ENCODE data around the gene RNF223.
"Not testable (repeated sequence)": the region's sequence is repeated elsewhere in the genome, so short reads cannot be mapped to it uniquely, and the experiment has no call there.

Gene RNF223

DNA sequence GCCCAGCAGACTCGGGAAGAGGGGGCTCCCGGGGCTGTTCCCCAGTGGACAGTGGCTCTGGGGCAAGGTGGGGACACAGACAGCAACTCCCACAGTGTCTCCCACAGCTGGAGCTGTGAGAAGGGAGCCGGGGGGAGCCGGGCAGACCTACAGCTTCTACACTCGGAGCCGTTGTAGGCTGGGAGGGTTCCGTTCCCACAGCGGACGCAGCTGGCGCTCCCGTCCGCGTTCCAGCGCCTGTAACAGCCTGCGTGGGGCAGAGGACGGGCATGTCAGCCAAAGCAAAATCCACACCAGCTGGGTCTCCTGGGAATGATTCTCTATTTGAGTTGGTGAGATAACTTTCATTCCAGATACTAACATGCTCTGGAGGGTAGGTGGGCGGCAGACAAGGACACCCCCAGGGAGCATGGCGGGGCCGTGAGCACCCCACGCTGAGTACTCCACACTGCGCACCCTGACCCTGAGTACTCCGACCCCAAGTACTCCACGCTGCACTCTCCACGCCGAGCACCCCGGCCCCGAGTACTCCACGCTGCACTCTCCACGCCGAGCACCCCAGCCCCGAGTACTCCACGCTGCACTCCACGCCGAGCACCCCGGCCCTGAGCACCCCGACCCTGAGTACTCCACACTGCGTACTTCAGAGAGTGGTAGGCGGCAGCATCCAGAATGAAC, 13.4 kb upstream of the RNF223 start:
- no peak for DNase-seq (ENCODE audit: low spot score)

DNA sequence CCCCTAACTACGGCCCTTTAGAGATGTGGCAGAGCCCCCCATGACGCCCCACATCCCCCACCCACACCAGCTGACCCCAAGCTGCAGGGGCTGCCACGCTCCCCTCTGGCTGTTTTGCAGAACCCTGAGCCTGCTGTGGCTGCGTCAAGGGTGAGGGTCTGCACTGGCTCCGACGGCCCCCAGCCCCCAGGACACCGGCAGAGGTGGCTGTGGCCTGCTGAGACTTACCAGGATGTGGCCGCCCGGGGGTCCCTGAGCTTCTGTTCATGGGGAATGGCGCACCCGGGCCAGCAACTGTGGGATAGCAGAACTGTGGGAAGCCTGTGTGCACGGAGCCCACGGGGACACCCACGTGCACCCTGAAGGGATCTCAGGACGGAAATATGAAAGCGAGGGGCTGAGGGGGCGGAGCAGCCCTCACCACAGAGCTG, 12.8 kb upstream of the RNF223 start:
- DNase-seq (ENCODE audit: low spot score): no peak

DNA sequence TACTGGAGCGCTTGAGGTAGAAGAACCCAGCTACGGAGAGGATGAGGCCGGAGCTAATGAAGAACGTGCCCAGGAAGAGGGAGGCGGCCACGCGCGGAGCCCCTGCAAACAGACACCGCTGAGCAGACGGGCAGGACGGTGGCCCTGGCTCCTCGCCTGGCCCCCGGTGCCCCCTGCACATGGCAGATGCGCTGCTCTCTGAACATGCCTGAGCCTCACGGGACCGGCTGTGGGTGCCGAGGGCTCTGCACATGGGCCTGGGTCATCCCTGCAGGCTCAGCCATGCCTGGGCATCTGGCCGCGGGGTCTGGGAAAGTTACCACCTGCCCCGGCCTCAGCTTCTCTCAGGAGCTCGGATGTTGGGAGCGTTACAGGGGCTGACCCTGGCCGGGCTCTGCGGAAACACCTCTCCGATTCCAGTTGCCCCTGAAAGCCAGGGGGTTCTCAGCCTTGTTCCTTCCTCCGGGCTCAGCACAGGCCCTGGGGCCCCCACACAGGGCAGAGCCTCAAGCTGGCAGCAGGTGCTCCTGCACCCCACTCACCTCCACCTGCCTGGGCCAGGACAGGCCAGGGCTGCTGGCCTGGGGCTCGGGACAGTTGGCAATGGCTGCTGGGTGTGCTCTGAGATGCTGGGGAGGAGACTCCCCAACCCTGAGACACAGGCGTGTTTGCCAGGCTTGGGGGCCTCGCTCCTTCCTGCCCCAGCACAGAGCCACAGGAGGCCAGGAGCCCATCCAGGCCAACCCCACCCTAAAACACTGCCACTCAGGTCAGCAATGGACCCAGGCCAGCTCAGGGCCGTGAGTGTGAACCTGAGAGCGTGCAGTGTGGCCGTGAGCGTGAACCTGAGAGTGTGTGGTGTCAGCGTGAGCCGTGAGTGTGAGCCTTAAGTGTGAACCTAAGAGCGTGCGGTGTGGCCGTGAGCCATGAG, 12.1 kb upstream of the RNF223 start:
- DNase-seq (ENCODE audit: low spot score): no peak

DNA sequence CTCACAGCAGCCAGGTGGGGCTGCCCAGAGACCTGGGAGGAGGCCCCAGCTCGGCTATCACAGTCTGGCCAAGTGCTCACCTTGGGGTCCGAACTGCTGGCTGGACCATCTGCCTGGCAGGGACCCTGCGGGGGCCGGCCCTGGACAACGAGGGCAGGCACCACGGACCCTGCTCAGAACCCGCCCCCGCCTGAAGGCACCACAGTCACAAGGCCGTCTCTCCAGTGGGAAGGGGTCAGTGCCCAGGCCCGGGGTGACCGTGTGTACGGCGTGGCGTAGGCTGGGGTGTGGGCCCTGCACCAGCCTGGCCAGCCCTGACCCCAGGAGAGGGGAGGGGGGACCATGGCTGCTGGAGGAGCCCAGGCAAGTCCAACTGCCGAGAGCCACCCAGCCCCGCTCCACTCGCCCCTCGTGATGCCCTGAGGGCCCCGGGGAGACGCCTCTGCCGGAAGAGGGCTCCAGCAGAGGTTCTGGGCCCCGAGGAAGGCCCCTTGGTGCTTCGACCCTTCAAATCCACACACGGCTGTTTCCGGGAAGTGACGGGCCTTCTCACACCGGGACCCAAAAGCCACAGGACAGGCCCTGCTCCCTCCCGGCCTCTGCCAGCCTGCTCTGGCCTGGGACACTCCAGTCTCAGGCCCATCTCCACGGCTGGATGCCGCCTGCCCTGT, 11.2 kb upstream of the RNF223 start:
- DNase-seq (ENCODE audit: low spot score): no peak

DNA sequence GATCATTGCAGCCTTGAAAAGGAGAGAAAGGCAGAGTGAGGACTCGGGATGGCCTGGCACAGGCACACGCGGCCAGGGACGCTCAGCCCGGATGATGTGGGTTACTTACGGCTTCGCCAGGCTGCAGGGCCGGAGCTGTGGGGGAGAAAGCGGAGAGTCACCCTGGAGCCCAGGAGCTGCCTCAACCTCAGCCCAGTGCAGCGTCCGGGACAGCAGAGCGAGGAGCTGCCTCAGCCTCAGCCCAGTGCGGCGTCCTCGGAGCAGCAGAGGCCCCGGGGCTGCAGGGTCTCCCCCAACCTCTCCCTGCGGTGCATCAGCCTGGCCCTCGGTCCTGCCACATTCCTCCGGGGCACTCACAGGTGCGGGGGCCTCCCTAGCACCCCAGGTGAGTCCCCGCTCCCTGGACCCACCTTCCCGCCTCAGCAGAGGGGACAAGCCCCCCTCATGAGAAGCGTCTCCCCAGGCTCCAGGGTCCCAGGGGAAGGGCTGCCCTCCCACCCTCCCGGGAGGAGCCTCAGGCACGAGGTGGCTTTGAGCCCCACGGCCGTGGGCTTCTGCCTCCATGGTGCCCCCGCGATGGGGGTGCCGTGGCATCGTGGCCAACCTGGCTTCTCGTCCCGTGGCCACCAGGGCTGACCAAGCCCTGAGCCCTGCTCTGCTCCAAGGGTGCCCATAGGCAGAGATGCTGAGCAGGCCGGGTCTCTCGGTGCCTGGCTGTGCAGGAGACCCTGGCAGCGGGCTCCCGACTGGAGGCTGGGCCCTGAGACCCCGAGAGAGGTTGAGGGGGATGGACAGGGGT, 10.5 kb upstream of the RNF223 start:
- no peak for DNase-seq (ENCODE audit: low spot score)

DNA sequence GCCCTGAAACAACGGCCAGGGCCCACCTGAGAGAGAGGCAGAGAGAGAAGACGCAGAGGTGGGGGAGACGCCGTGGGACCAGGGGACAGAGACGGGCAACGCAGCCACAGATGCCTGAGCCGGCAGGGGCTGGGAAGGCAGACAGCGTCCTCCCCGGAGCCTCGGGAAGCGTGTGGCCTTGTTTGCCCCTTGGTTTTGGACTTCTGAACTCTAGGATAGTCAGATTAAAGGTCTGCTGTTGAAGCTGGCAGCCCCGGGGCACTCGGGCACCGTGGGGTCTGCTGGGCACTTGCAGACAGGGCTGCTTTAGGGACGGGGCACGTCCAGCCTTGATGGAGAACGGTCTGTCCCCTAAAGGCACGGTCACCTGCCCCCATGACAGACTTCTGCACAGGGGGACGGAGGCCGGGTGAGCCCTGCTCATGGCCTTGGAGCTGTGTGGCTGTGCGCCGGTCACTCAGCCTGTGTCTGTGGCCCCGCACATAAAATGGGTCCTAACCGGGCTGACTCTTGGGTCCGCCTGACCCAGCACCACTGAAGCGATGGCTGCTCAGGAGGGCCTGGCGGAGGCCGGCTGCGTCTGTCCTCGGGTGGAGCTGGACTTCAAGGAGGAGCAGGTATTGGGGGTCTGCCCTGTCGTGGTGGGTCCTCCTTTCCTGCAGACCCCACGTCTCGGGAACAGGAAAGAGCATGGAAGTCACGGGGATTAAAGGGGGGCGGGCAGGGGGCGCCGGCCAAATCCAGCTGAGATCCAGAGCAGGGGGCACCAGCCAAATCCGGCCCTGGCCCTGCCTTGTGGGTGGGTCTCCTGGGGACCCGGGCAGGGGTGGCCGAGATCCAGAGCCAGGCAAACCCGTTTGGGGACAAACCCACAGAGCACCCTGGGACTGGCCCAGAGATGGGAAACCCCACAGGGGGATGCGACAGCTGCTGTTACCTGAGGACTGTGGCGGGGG, 9.6 kb upstream of the RNF223 start:
- DNase-seq (ENCODE audit: low spot score): no peak

DNA sequence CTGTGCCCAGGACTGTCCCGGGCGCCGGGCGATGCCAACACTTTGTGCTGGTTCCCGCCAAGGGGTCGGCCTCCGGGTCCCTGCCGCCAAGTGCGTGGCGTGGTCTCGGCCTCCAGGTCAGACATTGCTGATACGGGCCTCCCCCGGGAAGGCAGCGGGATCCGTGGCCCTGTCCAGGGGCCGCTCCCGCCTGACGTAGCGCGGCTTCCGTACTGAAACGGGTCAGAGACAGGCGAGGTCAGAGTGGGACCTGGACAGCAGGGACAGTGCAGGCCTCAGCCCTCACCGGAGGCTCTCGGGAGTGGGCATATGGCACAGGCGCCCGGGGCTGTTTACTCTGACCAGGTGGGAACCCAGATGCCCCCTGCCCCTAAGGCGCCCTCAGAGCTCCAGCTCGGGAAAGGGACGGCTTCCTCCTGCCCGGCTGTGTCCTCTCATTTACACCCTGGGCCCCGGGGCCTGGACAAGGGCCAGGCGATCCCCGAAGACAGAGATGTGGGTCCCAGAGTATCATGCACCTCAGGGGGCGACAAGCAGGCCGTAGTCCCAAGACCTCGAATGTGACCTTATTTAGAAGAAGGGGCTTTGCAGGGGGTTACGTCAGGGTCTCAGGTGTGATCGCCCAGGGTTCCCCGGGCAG, 8.8 kb upstream of the RNF223 start:
- no peak for DNase-seq (ENCODE audit: low spot score)

DNA sequence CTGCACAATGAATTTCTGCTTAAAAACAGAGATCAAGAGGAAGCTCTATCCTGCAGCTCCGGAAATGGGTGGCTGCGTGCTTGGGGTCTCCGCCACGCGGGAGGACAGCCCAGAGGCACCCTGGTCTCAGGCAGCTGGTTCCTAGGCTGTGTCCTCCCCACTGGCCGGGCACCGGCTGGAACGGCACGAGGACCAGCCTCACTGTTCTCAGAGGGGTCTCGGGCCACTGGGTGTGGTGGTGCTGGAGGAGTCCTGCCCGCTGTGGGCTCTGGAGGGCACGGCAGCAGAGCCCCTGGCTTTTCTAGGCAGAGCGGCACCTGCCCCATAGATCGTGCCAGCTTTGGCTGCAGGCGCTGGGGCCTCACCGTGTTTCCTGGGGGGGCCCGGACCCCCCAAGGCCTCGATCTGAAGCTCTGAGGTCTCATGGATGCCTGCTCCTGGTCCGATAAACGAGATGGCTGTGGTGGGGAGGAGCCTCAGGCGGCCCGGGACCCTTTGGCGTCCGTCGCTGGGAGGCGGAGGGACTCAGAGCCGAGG, 8.2 kb upstream of the RNF223 start:
- DNase-seq (ENCODE audit: low spot score): no peak

DNA sequence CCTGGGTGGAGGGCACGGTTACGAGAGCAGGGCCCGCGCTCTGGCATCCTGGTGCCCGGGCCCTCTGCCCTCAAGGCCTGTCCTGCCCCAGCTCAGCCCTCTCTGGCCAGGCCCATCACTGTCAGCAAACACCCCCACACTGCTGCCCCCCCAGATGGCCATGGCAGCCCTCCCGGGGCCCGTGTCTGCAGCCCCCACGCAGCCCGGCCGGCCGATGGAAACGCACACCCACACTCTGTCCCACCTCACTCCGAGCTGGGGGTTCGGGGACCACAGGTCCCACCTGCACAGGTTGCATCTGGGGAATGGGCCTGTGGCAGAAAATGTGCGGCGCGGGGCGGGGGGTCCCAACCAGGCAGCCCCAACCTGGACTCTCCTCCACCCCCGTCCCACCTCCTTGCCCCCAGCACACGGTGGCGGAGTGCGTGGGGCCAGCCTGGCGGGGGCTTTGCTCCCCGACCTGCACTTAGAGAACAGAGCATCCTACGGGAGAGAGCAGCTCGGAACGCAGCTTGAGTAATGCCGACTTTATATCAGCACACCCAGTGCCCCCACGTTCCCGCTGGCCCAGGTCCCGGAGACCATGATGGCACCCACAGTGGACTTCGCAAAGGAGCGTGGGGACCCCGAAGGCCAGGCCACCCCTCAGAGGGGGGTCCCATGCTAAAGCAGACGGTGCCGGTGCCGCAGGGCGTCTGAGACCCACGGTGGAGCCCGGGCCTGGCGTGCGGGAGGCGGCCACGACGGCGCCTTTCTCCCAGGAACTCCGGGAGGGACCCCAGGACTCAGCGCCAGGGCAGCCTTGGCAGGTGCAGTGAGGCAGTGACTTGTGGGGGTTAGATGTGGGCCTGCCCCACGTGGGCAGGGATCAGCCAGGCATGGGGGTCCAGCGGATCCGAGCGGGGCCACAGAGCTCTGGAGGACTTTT, 7.5 kb upstream of the RNF223 start:
- no peak for DNase-seq (ENCODE audit: low spot score)

DNA sequence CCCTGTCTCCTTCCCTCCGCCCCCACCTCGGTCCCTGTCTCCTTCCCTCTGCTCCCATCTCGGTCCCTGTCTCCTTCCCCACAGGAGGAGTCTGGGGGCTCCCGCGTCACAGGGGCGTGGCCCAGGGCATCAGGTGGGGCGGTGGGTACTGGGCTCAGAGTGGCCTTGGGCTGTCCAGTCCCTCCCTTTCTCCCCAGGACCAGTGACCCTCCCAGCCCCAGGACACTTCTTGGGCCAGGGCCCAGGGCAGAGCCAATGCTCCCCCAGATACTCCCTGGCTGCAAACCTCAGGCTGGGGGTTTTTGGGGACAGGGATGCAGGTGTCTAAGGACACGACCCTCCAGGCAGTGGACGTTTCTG, 6.8 kb upstream of the RNF223 start:
- DNase-seq (ENCODE audit: low spot score): no peak

DNA sequence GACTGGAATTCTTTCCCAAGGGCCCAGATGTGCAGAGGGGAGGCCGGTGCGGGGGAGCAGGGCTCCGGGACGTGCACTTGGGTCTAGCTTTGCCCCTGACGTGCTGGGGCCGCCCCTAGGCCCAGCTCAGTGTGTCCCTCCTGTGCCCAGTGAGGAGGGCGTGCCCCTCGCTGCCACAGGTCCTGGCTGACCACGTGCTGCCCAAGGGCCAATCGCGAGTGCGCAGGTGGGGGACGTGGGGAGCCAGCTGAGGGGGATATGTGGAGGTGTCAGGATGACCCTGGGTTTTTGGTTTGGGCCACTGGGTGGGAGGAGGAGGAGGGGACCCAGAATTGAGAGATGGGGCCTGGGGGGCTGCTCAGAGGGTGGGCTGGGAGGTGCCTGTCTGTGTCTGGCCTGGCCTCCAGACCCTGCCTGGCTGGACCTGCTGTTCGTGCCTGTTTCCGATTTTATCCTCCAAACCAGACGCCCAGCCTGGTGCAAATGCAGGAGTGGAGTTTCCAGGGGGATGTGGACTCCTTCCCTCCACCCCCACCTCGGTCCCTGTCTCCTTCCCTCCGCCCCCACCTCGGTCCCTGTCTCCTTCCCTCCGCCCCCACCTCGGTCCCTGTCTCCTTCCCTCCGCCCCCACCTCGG, 6.1 kb upstream of the RNF223 start:
- no peak for DNase-seq (ENCODE audit: low spot score)

DNA sequence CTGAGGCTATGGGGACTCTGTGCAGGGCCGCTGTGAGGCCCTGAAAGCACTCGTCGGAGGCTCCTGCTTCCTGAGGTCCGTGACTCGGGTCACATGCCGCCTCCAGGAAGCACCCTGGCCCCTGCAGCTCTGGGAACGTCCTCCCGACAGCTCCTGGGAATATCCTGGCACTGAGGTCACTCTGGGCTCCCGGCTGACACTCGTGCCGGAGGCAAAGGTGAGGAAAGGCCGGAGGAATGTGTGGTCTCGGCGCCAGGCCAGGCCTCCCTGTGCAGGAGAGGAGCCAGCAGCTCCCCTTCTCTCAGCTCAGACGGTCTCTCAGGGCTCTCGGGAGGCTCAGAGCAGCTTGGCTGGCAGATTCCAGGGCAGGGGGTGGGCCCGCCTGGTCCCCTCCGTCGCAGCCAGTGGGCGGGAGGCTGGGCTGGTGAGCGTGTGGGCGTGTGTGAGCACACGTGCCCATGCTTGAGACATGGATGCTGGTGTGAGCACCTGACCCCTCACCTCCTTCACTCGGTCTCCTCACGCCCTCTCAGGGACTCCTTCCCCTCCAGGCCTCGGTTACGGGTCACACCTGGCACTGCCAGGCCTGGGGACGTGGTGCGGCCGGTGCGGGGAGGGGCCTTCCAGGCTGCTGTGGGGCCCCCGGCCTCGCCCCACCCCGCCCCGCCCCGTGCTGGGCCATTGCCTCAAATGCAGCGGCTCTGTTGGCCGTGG, 5.5 kb upstream of the RNF223 start:
- peak; percentile 38 for DNase-seq (ENCODE audit: low spot score)

DNA sequence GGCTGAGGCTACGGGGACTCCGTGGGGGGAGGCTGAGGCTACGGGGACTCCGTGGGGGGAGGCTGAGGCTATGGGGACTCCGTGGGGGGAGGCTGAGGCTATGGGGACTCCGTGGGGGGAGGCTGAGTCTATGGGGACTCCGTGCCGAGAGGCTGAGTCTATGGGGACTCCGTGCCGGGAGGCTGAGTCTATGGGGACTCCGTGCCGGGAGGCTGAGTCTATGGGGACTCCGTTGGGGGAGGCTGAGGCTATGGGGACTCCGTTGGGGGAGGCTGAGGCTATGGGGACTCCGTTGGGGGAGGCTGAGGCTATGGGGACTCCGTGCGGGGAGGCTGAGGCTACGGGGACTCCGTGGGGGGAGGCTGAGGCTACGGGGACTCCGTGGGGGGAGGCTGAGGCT, 3.3 kb upstream of the RNF223 start:
- DNase-seq (ENCODE audit: low spot score): not testable (repeated sequence)

DNA sequence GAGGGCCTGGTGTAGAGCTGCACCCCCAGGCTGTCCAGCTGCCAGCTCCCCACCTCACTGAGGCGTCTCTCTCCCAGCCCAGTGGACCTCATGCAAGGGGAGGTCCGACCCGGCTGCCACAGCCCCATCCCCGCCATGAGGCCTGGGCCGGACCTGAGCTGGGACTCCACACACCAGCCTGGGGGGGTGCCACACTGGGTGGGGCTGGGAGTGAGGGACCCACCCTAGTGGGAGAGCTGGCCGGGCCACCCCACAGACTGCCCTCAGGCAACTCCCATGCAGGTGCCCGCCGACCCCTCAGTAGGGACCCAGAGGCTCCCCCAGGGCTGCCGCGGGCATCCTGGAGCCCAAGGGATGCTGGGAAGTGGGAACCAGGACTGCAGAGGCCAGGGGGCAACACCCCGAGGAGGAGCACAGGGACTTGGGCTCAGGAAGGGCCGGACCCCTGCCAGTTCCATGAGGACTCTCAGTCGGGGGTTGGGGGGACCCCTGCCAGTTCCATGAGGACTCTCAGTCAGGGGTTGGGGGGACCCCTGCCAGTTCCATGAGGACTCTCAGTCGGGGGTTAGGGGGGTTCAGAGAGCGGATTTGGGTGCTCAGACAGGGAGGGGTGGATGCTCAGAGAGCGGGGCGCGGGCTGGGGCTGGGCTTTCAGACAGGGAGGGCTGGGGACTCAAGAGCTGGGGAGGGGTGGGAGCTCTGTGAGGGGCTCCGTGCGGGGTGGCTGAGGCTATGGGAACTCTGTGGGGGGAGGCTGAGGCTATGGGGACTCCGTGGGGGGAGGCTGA, 1.2 kb upstream of the RNF223 start:
- no peak for DNase-seq (ENCODE audit: low spot score)

DNA sequence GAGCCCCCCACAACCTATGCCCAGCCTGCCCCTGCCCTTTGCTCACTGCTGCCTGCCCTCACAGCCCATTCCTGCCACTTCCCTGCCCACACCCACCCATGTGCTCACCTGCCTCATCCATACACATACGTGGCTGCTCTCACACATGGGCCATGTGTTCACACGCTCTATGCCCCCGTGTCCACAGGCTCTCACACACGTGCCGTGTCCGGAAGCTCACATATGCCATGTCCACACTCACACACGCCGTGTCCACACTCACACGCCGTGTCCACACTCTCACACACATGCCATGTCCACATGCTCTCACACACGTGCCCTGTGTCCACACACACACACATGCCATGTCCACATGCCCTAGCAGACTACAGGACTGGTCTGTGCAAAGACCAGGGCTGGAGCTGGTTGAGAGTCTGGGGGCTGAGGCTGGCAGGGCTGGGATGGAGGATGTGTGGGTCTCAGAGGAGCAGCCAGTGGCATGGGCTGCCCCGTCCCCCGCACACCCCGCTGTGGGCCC, 583 bp upstream of the RNF223 start:
- no peak for DNase-seq (ENCODE audit: low spot score)

DNA sequence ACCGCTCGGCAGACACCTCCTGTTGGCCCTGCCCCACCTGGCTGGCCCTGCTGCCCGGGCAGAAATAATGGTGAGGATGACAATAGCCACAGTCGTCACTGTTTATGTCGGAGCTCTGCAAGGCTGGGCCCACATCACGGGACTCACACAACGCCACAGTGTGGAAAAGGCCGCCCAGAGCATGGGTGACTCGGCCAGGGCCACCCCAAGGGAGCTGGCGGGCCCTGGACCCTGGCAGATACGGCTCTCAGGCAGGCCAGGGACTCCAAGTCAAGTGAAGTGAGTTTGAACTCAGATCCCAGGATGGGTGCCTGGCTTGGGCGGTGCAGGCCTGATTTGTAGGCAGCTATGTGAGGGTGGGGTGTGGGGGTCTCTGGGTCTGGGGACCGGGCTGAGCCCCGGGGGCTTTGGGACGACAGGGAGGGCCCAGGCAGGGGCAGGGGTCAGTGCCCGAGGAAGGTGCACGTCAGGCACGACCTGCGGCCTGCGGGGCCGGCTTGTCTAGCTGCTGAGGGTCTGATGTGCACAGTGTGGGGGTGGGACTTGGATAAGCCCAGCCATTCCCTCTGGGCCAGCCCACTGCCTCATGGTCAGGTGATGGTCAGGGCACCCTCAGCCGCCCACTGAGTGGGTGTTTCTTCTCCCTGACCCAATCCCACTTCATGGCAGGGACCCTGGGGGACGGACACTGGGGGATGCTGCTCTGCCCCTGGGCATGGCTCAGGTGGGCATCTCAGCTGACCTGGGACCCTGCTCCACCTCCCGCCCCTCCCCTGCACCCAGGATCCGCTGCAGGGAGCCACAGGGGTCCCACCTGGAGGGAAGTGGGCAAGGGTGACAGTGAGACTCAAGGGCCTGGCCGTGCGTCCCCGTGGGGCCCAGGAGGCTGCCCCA, 1.0 kb downstream of the RNF223 start:
- no peak for DNase-seq (ENCODE audit: low spot score)

Measured in germinal center (tissue), 1 donor.